ENCODE data around the gene TAGLN3. TPM values are rescaled to one million over a fixed set of nuclear protein-coding genes. Genes with fewer than 3 reads are reported as not detected.

The TAGLN3 gene
- total and polyA plus RNA-seq, 2 of the 13 experiments (the other 11 are each of a cell fraction or from before 2014, with no cell fraction given), result 0.51 to 0.91 TPM

DNA sequence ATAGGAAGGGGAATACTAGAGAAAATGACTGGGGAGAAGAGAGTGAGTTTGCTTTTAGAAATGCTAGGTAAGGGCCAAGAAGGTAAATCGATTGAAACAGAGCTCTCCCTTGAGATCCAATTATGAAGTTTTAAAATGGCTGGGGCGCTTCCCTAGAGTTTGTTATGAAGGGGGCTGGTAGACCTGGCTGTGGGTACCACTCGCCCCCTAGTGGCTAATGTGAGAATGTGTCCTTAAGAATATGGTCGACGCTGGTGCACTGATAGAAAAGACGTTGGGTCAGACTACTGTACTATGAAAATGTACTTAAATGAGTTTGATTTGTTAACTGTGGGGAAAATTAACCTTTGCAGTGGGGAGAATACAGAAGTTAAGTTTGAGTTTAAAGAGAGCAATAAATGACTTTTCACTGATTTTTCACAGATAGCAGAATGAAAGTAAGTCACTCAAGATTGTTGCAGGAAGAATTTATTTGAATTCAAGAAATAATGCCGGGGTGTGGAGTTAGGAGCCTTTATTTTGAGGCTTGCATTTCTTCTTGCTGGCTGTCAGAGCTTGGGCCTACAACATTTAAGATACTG, 45.0 kb downstream of the TAGLN3 start (continued):
- TF ChIP-seq, protein P1, sequence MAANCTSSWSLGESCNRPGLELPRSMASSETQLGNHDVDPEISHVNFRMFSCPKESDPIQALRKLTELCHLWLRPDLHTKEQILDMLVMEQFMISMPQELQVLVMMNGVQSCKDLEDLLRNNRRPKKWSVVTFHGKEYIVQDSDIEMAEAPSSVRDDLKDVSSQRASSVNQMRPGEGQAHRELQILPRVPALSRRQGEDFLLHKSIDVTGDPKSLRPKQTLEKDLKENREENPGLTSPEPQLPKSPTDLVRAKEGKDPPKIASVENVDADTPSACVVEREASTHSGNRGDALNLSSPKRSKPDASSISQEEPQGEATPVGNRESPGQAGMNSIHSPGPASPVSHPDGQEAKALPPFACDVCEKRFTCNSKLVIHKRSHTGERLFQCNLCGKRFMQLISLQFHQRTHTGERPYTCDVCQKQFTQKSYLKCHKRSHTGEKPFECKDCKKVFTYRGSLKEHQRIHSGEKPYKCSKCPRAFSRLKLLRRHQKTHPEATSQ (CRISPR knock-in tag; IDR thresholded peaks at IDR 0.05; ENCODE audit: borderline replicate concordance), result no peak
- TF ChIP-seq, protein P2, sequence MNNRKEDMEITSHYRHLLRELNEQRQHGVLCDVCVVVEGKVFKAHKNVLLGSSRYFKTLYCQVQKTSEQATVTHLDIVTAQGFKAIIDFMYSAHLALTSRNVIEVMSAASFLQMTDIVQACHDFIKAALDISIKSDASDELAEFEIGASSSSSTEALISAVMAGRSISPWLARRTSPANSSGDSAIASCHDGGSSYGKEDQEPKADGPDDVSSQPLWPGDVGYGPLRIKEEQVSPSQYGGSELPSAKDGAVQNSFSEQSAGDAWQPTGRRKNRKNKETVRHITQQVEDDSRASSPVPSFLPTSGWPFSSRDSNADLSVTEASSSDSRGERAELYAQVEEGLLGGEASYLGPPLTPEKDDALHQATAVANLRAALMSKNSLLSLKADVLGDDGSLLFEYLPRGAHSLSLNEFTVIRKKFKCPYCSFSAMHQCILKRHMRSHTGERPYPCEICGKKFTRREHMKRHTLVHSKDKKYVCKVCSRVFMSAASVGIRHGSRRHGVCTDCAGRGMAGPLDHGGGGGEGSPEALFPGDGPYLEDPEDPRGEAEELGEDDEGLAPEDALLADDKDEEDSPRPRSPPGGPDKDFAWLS (CRISPR knock-in tag; IDR thresholded peaks at IDR 0.05; ENCODE audit: borderline replicate concordance), result no peak
- no peak for TF ChIP-seq ZNF124 (CRISPR knock-in tag; IDR thresholded peaks at IDR 0.05)

DNA sequence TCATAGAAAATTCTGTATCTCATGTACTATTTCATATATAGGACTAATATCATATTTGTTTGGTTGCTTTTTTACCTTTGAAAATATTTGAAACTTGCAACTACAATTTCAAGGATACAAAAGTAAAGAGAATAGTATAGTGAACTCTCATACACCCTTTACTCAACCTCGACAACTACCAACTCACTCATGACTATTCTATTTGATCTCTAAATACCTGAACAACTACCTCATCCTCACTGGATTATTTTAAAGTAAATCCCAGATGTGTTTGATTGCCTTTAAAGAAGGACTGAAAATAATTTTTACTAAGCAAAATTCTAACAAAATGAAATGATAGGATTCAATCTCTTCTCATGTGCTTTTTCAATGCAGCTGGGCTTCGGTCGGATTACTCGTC, 47.9 kb downstream of the TAGLN3 start:
- H3K4me3 ChIP-seq (replicated peaks in 1 of 3; ENCODE audit: insufficient read depth in 1 of 3, low read depth in 2 of 3, low read length in 3 of 3), result no peak overlapping the region
- no peak overlapping the region for H2AFZ ChIP-seq (ENCODE audit: low read length)
- intact Hi-C loops (cut with micrococcal nuclease; ENCODE audit: unreplicated experiment) (no loop called here), in situ Hi-C loops (cut with HindIII; ENCODE audit: extremely low pct_ligation_motif_present, low pct_unique_long_range_greater_than_20kb) (no loop called here)
- ATAC-seq (no peak), DNase-seq (ENCODE audit: low spot score) (no peak), FAIRE-seq (no peak)
- H3K27me3 ChIP-seq (ENCODE audit: control insufficient read depth in 1 of 2, insufficient read depth in 2 of 2, low read length in 2 of 2), result peaks cover 0 to 6% of the 10 kb centered on the region in 2 experiments; a peak in 2 of 5 replicates
- H3K36me3 ChIP-seq (replicated peaks in 1 of 2; ENCODE audit: control insufficient read depth in 1 of 2, insufficient read depth in 2 of 2, low read length in 2 of 2), result no peaks in the 10 kb centered on the region
- H3K4me1 ChIP-seq (ENCODE audit: insufficient read depth, low read length), result peaks cover 11% of the 10 kb centered on the region
- H3K79me2 ChIP-seq (ENCODE audit: insufficient read depth, low read length), result no peaks in the 10 kb centered on the region
- ChIA-PET CTCF (ENCODE audit: low intra/inter-chr PET ratio, low total read pairs) (no interaction called here), POLR2A (no interaction called here)
- no peaks in the 10 kb centered on the region for H3K9me3 ChIP-seq (ENCODE audit: low read length)
- 52% methylated on average over 4 of the region's 4 CpGs for WGBS (ENCODE audit: low lambda C conversion rate)
- no peak overlapping the region for H3K4me2 ChIP-seq (ENCODE audit: low read depth, low read length)
- no peak overlapping the region for H3K27ac ChIP-seq (ENCODE audit: extremely low read length, insufficient read depth, low read length)
- no TSS peak for BruUV-seq (replicated peaks)
- no peak overlapping the region for H3K9ac ChIP-seq (ENCODE audit: insufficient read depth, low read depth, low read length)
- no peaks in the 10 kb centered on the region for H4K20me1 ChIP-seq (ENCODE audit: insufficient read depth, low read length)
- TF ChIP-seq PLRG1 (conservative IDR thresholded peaks at IDR 0.05) (no peak), REPIN1 (CRISPR knock-in tag; IDR thresholded peaks at IDR 0.05; ENCODE audit: borderline replicate concordance, low read depth) (no peak), ZNF891 (CRISPR knock-in tag; IDR thresholded peaks at IDR 0.05) (no peak), GABPB1 (CRISPR knock-in tag; IDR thresholded peaks at IDR 0.05) (no peak), ZSCAN29 (CRISPR knock-in tag; conservative IDR thresholded peaks at IDR 0.05) (no peak), ZNF501 (CRISPR knock-in tag; IDR thresholded peaks at IDR 0.05) (no peak), ZNF367 (CRISPR knock-in tag; IDR thresholded peaks at IDR 0.05; ENCODE audit: borderline replicate concordance) (no peak), DMAP1 (CRISPR knock-in tag; IDR thresholded peaks at IDR 0.05) (no peak), ZFY (CRISPR knock-in tag; IDR thresholded peaks at IDR 0.05) (no peak), MTA3 (CRISPR knock-in tag; IDR thresholded peaks at IDR 0.05) (no peak), HDAC1 (CRISPR knock-in tag; IDR thresholded peaks at IDR 0.05) (no peak)
- TF ChIP-seq, protein P3, sequence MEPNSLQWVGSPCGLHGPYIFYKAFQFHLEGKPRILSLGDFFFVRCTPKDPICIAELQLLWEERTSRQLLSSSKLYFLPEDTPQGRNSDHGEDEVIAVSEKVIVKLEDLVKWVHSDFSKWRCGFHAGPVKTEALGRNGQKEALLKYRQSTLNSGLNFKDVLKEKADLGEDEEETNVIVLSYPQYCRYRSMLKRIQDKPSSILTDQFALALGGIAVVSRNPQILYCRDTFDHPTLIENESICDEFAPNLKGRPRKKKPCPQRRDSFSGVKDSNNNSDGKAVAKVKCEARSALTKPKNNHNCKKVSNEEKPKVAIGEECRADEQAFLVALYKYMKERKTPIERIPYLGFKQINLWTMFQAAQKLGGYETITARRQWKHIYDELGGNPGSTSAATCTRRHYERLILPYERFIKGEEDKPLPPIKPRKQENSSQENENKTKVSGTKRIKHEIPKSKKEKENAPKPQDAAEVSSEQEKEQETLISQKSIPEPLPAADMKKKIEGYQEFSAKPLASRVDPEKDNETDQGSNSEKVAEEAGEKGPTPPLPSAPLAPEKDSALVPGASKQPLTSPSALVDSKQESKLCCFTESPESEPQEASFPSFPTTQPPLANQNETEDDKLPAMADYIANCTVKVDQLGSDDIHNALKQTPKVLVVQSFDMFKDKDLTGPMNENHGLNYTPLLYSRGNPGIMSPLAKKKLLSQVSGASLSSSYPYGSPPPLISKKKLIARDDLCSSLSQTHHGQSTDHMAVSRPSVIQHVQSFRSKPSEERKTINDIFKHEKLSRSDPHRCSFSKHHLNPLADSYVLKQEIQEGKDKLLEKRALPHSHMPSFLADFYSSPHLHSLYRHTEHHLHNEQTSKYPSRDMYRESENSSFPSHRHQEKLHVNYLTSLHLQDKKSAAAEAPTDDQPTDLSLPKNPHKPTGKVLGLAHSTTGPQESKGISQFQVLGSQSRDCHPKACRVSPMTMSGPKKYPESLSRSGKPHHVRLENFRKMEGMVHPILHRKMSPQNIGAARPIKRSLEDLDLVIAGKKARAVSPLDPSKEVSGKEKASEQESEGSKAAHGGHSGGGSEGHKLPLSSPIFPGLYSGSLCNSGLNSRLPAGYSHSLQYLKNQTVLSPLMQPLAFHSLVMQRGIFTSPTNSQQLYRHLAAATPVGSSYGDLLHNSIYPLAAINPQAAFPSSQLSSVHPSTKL (CRISPR knock-in tag; IDR thresholded peaks at IDR 0.05), result no peak
- TF ChIP-seq, protein P4, sequence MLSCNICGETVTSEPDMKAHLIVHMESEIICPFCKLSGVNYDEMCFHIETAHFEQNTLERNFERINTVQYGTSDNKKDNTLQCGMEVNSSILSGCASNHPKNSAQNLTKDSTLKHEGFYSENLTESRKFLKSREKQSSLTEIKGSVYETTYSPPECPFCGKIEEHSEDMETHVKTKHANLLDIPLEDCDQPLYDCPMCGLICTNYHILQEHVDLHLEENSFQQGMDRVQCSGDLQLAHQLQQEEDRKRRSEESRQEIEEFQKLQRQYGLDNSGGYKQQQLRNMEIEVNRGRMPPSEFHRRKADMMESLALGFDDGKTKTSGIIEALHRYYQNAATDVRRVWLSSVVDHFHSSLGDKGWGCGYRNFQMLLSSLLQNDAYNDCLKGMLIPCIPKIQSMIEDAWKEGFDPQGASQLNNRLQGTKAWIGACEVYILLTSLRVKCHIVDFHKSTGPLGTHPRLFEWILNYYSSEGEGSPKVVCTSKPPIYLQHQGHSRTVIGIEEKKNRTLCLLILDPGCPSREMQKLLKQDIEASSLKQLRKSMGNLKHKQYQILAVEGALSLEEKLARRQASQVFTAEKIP (CRISPR knock-in tag; IDR thresholded peaks at IDR 0.05; ENCODE audit: borderline replicate concordance), result no peak
